Thoracic aorta (tissue), 2 donors: ENCODE measurements around the gene TIMM21. TPM values are rescaled to one million over a fixed set of nuclear protein-coding genes. Genes with fewer than 3 reads are reported as not detected.

Experiments used
- ATAC-seq: fragments of 150-250 bp; one replicate; pipeline ENCODE4 v1.8.0; 2017; ENCODE audit warnings: low read depth; ENCODE audit not compliant: insufficient number of reproducible peaks, low FRiP score
- DNase-seq: peaks from one replicate; pipeline ENCODE4 v3.0.0-alpha.2; 2020; ENCODE audit warnings: low spot score
- H3K27ac ChIP-seq, 2 donors: fragments of 200-600 bp; sonication (generic); 1 replicate in 1 of 2; 2 replicates in 1 of 2; pipeline ENCODE4 v1.5.1; 2016; ENCODE audit warnings: mild to moderate bottlenecking in 2 of 2, moderate library complexity in 2 of 2
- H3K27me3 ChIP-seq: fragments of 200-600 bp; sonication (generic); replicated peaks from 2 replicates; pipeline ENCODE4 v1.6.0; 2016; ENCODE audit warnings: mild to moderate bottlenecking; ENCODE audit not compliant: insufficient read depth
- H3K36me3 ChIP-seq: fragments of 200-600 bp; sonication (generic); one replicate; pipeline ENCODE4 v1.5.1; 2016
- H3K4me1 ChIP-seq, 2 donors: fragments of 200-600 bp; sonication (generic); 1 replicate in 1 of 2; 2 replicates in 1 of 2; pipeline versions ENCODE4 v1.5.1 to v1.6.0; 2016; ENCODE audit warnings: low read depth in 2 of 2, mild to moderate bottlenecking in 1 of 2; ENCODE audit not compliant: control insufficient read depth in 1 of 2
- H3K4me3 ChIP-seq: fragments of 200-600 bp; sonication (generic); 2 replicates; pipeline ENCODE4 v1.5.1; 2016; ENCODE audit warnings: mild to moderate bottlenecking
- H3K9me3 ChIP-seq: fragments of 200-600 bp; sonication (generic); 2 replicates; pipeline ENCODE4 v1.5.1; 2016
- CTCF ChIP-seq: fragments of 200-600 bp; sonication (generic); IDR thresholded peaks from one replicate; pipeline ENCODE4 v1.5.1; 2019; ENCODE audit warnings: antibody characterized with exemption
- total RNA-seq, 2 donors: library from RNA; depleted of rRNA; stranded (reverse); fragments of >200 nt; gene quantifications; one replicate each; pipeline versions ENCODE4 v1.1.0 to v1.2.3, GENCODE V29; 2016

TIMM21 gene
- total RNA-seq, 2 donors from 2014 or later: 14.5 to 34.5 TPM

- TF ChIP-seq CTCF: no peak
- Histone ChIP-seq H3K27me3 (no peaks in the 10 kb centered on the region), H3K4me1 (no peaks in the 10 kb centered on the region), H3K27ac (no peak overlapping the region), H3K9me3 (no peaks in the 10 kb centered on the region), H3K36me3 (no peaks in the 10 kb centered on the region), H3K4me3 (no peak overlapping the region)
- no peak for ATAC-seq
- no peak for DNase-seq
These were observed 46.4 kb downstream of the TIMM21 start for GRCh38 chr18:74194691-74195090.

GRCh38 chr18:74196220-74197119 lies 48.1 kb downstream of the TIMM21 start:
- DNase-seq (no peak), ATAC-seq (peak; percentile 51)
- Histone ChIP-seq H3K27ac (no peak overlapping the region), H3K9me3 (no peaks in the 10 kb centered on the region), H3K4me3 (peak overlapping the region; percentile 34), H3K4me1 (no peaks in the 10 kb centered on the region), H3K36me3 (no peaks in the 10 kb centered on the region), H3K27me3 (no peaks in the 10 kb centered on the region)
- TF ChIP-seq CTCF: peak; percentile 87

- H3K4me1 ChIP-seq: no peaks in the 10 kb centered on the region
- no peaks in the 10 kb centered on the region for H3K36me3 ChIP-seq
- H3K4me3 ChIP-seq: no peak overlapping the region
- ATAC-seq (no peak), DNase-seq (no peak)
- no peaks in the 10 kb centered on the region for H3K27me3 ChIP-seq
- H3K9me3 ChIP-seq: no peaks in the 10 kb centered on the region
- H3K27ac ChIP-seq: no peak overlapping the region
- no peak for TF ChIP-seq CTCF
These were observed 49.5 kb downstream of the TIMM21 start for GRCh38 chr18:74197705-74198341.

GRCh38 chr18:74198453-74198852 lies 50.1 kb downstream of the TIMM21 start:
- ATAC-seq: no peak
- Histone ChIP-seq H3K36me3 (no peaks in the 10 kb centered on the region), H3K4me1 (no peaks in the 10 kb centered on the region), H3K27ac (no peak overlapping the region), H3K4me3 (no peak overlapping the region), H3K9me3 (no peaks in the 10 kb centered on the region), H3K27me3 (no peaks in the 10 kb centered on the region)
- no peak for DNase-seq
- no peak for TF ChIP-seq CTCF

GRCh38 chr18:74200780-74201179 lies 52.5 kb downstream of the TIMM21 start:
- DNase-seq (no peak), ATAC-seq (no peak)
- H3K4me1 ChIP-seq: no peaks in the 10 kb centered on the region
- H3K36me3 ChIP-seq: no peaks in the 10 kb centered on the region
- H3K27ac ChIP-seq: no peak overlapping the region
- no peak overlapping the region for H3K4me3 ChIP-seq
- no peaks in the 10 kb centered on the region for H3K9me3 ChIP-seq
- H3K27me3 ChIP-seq: no peaks in the 10 kb centered on the region
- no peak for TF ChIP-seq CTCF
